Measurements from ENCODE around the gene SMARCA2. TPM values are rescaled to one million over a fixed set of nuclear protein-coding genes. Genes with fewer than 3 reads are reported as not detected.

Gene SMARCA2
- total RNA-seq, 1 donor from 2014 or later: 98.0 TPM

- no peak for DNase-seq
- intact Hi-C loops (cut with micrococcal nuclease): no loop called here
These were observed 215.2 kb downstream of the SMARCA2 start for GRCh38 chr9:2230362-2230761.

DNA sequence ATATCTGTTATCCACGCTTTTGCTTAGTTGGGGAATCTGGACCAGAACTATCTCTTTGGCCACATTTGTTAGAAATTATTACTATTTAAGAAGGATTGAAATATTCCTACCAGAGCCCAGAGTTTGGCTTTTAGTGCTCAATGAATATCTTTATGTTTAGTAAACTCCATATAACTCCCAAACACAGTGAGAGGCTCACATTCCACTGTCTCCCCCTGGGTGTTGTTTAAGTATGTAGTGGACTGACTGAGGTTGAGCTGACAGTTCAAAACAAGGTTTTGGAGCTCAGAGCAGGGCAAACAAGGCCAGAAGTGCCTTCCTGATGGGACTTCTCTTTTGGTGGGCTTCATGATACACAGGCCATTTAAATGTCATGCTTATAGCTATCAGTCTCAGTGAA is 216.0 kb downstream of the SMARCA2 start:
- TF ChIP-seq CTCF (IDR thresholded peaks at IDR 0.05; ENCODE audit: borderline replicate concordance): no peak
- H3K9me3 ChIP-seq (replicated peaks): no peaks in the 10 kb centered on the region
- no peaks in the 10 kb centered on the region for H3K27me3 ChIP-seq (ENCODE audit: low read depth)
- peaks cover 53% of the 10 kb centered on the region for H3K4me1 ChIP-seq
- intact Hi-C loops (cut with micrococcal nuclease): no loop called here
- H3K36me3 ChIP-seq: no peaks in the 10 kb centered on the region
- no peak overlapping the region for H3K27ac ChIP-seq (replicated peaks)
- DNase-seq: no peak
- no peak overlapping the region for H3K4me3 ChIP-seq

More at GRCh38 chr9:2230362-2230761, 215.2 kb downstream of the SMARCA2 start:
- H3K27ac ChIP-seq (replicated peaks): peak overlapping the region; percentile 47
- TF ChIP-seq CTCF (IDR thresholded peaks at IDR 0.05; ENCODE audit: borderline replicate concordance): no peak
- H3K27me3 ChIP-seq (ENCODE audit: low read depth): no peaks in the 10 kb centered on the region
- H3K4me1 ChIP-seq: peaks cover 52% of the 10 kb centered on the region
- no peaks in the 10 kb centered on the region for H3K9me3 ChIP-seq (replicated peaks)
- no peak overlapping the region for H3K4me3 ChIP-seq
- H3K36me3 ChIP-seq: no peaks in the 10 kb centered on the region

DNA sequence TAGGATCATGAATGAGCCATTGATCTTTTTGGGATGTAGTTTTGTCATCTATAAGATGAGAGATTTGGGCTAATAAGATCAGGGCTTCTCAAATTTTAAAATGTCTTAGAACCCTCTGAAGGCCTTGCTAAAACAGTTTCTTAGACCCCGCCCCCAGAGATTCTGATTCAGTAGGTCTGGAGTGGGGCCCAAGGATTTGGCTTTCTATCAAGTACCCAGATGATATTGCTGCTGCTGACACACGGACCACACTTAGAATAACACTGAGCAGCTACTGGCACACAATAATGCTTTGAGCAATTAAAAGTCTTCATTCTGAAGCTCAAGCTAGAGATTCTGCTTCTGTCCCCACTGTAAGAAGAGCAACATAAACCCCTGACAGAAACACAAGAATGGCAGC is 216.7 kb downstream of the SMARCA2 start:
- DNase-seq: no peak
- Histone ChIP-seq H3K4me1 (peaks cover 53% of the 10 kb centered on the region), H3K27ac (replicated peaks) (peak overlapping the region; percentile 57), H3K36me3 (no peaks in the 10 kb centered on the region), H3K9me3 (replicated peaks) (no peaks in the 10 kb centered on the region), H3K27me3 (ENCODE audit: low read depth) (no peaks in the 10 kb centered on the region), H3K4me3 (no peak overlapping the region)
- no peak for TF ChIP-seq CTCF (IDR thresholded peaks at IDR 0.05; ENCODE audit: borderline replicate concordance)
- intact Hi-C loops (cut with micrococcal nuclease): no loop called here

GRCh38 chr9:2233274-2233673 is 218.1 kb downstream of the SMARCA2 start:
- TF ChIP-seq CTCF (IDR thresholded peaks at IDR 0.05; ENCODE audit: borderline replicate concordance): no peak
- DNase-seq: no peak
- intact Hi-C loops (cut with micrococcal nuclease): no loop called here

GRCh38 chr9:2234371-2234893 is 219.3 kb downstream of the SMARCA2 start:
- DNase-seq: no peak
- intact Hi-C loops (cut with micrococcal nuclease): no loop called here
- no peak for TF ChIP-seq CTCF (IDR thresholded peaks at IDR 0.05; ENCODE audit: borderline replicate concordance)
- Histone ChIP-seq H3K9me3 (replicated peaks) (no peaks in the 10 kb centered on the region), H3K27me3 (ENCODE audit: low read depth) (no peaks in the 10 kb centered on the region), H3K4me3 (no peak overlapping the region), H3K36me3 (no peaks in the 10 kb centered on the region), H3K27ac (replicated peaks) (peak overlapping the region; percentile 62), H3K4me1 (peaks cover 37% of the 10 kb centered on the region)

More at GRCh38 chr9:2233274-2233673, 218.1 kb downstream of the SMARCA2 start:
- H3K9me3 ChIP-seq (replicated peaks): no peaks in the 10 kb centered on the region
- H3K27me3 ChIP-seq (ENCODE audit: low read depth): no peaks in the 10 kb centered on the region
- H3K4me1 ChIP-seq: peaks cover 48% of the 10 kb centered on the region
- no peaks in the 10 kb centered on the region for H3K36me3 ChIP-seq
- no peak overlapping the region for H3K4me3 ChIP-seq
- no peak overlapping the region for H3K27ac ChIP-seq (replicated peaks)

Data from left ventricle myocardium inferior (tissue), 1 donor.